Fibroblast of villous mesenchyme (primary cell): ENCODE measurements around the gene TMEM164. TPM values are rescaled to one million over a fixed set of nuclear protein-coding genes. Genes with fewer than 3 reads are reported as not detected.
A peak's percentile ranks its signal among the peaks of the same experiment; 100 is the strongest.

Experiments used
- DNase-seq: peaks from one replicate; pipeline ENCODE4 v3.0.0-alpha.2; 2010; ENCODE audit warnings: low read depth
- H3K4me3 ChIP-seq: 2 replicates; pipeline ENCODE4 v1.5.1; 2011; ENCODE audit warnings: low read depth, mild to moderate bottlenecking, low read length
- total RNA-seq: library from RNA; depleted of rRNA; stranded (reverse); fragments of >200 nt; gene quantifications from 2 replicates; pipeline ENCODE4 v1.2.3, GENCODE V29; 2012
- TF ChIP-seq, protein P1 (sequence below): IDR thresholded peaks from 2 replicates; pipeline ENCODE4 v1.5.1; 2012; ENCODE audit warnings: low read depth, mild to moderate bottlenecking, low read length; ENCODE audit not compliant: insufficient read depth

Gene TMEM164
- total RNA-seq, 1 donor: 11.7 TPM

DNA sequence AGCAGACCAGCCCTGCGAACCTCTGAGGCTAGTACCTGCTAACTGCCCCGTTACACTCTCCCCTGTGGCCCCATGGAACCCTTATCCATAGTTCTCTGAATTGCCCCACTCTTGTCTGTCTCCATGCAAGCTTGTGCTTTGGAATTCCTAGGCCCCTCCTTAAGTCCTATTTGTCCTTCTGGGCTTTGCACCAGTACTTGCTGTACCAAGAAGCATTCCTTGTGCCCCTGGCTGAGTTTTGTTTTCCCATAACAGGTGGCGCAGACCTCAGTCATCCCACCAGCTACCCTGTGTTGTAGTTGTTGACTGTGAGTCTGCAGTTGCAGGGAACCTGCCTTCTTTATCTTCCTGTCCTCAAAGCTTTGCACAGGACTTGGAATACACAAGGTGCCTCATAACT, 167.1 kb downstream of the TMEM164 start:
- H3K4me3 ChIP-seq: no peak overlapping the region
- no peak for DNase-seq
- TF ChIP-seq, protein P1, sequence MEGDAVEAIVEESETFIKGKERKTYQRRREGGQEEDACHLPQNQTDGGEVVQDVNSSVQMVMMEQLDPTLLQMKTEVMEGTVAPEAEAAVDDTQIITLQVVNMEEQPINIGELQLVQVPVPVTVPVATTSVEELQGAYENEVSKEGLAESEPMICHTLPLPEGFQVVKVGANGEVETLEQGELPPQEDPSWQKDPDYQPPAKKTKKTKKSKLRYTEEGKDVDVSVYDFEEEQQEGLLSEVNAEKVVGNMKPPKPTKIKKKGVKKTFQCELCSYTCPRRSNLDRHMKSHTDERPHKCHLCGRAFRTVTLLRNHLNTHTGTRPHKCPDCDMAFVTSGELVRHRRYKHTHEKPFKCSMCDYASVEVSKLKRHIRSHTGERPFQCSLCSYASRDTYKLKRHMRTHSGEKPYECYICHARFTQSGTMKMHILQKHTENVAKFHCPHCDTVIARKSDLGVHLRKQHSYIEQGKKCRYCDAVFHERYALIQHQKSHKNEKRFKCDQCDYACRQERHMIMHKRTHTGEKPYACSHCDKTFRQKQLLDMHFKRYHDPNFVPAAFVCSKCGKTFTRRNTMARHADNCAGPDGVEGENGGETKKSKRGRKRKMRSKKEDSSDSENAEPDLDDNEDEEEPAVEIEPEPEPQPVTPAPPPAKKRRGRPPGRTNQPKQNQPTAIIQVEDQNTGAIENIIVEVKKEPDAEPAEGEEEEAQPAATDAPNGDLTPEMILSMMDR: no peak

DNA sequence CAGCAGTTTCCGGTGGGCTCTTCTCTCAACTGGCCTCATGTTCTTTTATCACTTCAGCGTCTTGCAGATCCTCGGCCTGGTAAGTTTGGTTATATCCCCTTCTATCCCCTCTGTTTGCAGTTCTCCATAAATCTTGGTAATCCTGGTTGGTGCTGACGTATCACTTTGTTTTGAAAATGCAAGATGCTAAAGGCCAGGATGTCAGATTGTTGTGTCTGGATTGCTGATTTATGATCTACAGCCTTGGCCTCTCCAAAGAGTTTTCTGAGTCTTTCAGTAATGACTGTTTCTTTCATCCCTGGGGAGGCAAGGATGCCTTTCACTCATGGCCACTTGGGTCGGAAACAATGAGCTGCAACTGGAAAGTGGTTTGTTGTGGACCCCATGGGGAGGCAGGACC, 168.5 kb downstream of the TMEM164 start:
- DNase-seq: peak; percentile 71
- TF ChIP-seq, protein P1: no peak

DNA sequence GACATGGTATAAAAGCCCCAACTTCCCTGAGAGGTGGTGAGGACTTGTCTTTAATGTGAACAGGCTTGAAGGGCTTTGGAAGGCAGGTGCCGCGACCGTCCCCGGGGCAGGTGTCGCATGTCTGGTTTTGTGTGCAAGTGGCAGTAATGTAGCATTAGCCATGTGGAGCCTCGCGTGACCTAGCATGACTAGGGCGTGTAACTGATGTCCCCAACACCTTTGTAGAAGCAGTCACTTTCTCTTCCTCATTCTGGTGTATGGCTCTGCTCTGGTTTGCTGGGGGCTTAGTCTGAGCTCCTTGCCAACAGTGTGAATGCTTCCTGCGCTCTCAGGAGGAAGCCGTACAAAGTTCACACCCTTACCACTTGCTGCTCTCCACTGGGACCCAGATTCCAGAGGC, 169.3 kb downstream of the TMEM164 start:
- no peak for DNase-seq
- TF ChIP-seq, protein P1: no peak
- H3K4me3 ChIP-seq: no peak overlapping the region

More for the DNA sequence above, 168.5 kb downstream of the TMEM164 start:
- H3K4me3 ChIP-seq: no peak overlapping the region

DNA sequence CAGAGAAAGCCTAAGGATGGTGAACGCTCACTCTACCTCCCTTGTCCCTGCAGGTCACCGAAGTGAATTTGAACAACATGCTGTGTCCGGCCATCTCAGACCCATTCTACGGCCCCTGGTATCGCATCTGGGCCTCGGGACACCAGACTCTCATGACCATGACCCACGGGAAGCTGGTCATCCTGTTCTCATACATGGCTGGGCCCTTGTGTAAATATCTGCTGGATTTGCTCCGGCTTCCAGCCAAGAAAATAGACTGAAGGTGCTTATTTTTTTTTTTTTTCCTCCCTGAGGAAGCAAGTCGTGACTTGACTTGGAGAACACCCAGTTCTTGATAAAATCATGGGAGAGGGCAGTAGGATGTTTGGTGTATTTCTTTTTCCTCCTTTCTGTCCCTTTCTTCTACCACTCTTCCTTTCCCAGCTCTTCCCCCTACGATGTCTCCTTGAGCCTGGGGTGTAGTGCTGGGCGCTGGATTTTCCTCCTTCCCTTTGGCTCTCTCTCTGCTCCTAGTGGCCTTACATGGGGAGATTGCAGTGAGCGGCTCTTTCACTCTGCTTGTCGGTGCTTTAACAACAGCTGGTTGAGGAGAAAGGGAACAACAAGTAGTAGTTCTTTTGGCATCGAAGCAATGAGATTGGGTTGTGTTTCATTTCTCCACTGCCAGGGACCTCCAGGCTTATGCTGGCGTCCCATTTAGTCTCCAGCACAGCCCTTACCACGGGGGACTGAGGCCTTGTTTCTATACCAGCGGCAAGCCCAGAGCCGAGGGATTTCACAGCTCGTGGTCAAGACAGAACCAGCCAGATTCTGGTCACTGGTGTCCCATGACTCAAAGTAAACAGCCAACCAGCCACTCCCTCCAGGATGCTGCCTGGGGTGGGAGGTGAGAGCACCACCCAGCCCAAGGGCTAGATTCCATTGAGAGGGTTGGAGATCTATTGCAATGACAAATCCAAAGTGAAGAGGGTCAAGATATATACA, 170.6 kb downstream of the TMEM164 start:
- TF ChIP-seq, protein P1: no peak
- no peak overlapping the region for H3K4me3 ChIP-seq
- DNase-seq: no peak

DNA sequence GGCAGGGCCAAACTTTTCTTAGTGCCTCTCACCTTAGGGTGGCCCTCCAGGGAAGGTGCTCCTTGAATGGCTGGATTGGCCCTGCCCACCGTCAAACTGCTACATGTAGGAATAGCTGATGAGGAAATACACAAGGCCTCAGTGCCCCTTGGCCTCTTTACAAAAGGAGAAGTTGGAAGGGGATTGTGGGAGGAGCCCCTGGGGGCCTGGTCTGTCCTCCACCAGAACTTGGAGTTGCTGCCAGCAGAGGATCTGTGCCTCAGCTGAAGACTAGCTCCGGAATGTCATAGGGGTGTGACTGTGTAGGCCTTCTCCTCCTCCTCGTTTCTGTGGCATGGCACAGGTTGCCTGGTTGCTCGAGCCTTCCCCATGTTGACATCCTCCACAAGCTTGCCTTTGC, 172.2 kb downstream of the TMEM164 start:
- no peak for DNase-seq
- TF ChIP-seq, protein P1: no peak
- H3K4me3 ChIP-seq: no peak overlapping the region

DNA sequence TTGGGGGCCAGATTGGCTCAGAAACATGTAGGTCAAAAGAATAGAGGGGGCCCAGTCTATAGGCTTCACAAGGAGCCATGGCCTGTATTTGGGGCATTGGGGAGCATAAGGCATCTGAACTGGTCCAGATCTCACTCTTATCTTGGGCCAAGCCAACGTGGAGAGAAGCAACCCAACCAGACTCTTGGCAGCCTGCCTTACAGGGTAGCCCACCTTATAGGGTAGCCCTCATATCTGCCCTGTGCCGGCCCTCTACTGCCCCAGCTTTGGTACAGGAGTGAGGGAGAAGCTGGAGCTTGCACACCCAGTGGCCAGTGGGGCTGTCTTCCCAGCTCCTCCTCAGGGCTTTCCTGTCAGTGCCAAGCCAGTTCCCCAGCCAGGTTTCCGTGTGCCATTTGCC, 172.8 kb downstream of the TMEM164 start:
- TF ChIP-seq, protein P1: no peak
- no peak for DNase-seq

More for the DNA sequence above, 172.8 kb downstream of the TMEM164 start:
- no peak overlapping the region for H3K4me3 ChIP-seq
